ENCODE data around the gene BIRC2. TPM values are rescaled to one million over a fixed set of nuclear protein-coding genes. Genes with fewer than 3 reads are reported as not detected.

BIRC2 gene
- total RNA-seq, 1 donor from 2014 or later: 34.9 TPM

DNA sequence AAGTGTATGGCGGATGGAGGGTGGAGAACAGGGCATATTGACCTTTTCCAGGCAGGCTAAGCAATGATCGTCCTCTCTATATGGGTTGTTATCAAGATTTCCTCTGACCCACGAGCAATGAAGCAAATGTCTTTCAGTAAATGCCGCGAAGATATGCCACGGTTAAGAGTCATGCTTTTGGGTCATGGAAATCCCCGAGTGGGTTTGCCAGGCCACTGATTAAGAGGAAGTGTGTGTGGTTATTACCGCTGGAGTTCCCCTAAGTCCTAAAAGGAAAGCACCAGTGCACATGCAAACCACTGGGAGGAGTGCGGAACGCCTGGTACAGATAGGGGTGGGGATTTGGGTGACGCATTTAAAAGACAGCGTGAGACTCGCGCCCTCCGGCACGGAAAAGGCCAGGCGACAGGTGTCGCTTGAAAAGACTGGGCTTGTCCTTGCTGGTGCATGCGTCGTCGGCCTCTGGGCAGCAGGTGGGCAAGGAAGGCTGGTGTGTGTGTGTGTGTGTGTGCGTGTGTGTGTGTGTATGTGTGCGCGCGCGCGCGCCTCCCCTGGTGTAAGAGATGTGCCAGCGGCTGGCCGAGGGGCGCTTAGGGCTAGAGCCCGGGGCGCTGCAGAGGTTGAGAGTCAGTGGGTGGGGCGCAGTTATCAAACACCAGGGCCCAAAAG is 29.8 kb upstream of the BIRC2 start, which contains the start of gene BIRC3:
TSS of gene BIRC3 (plus strand) at position 386 of the 669 bp plus-strand sequence. CDS start 7,026 bp downstream, outside the sequence.
- Mint-ChIP-seq H3K9me3 (no peaks in the 10 kb centered on the region), H3K36me3 (ENCODE audit: low read depth) (peaks cover 45% of the 10 kb centered on the region), H3K27ac (peak within 1 kb of the TSS; percentile 98), H3K4me1 (peaks cover 77% of the 10 kb centered on the region), H3K27me3 (no peaks in the 10 kb centered on the region), H3K4me3 (peak within 1 kb of the TSS; percentile 98)
- ATAC-seq (ENCODE audit: low read depth) (peak; percentile 84), DNase-seq (peak; percentile 82)
- TF ChIP-seq, protein P1, sequence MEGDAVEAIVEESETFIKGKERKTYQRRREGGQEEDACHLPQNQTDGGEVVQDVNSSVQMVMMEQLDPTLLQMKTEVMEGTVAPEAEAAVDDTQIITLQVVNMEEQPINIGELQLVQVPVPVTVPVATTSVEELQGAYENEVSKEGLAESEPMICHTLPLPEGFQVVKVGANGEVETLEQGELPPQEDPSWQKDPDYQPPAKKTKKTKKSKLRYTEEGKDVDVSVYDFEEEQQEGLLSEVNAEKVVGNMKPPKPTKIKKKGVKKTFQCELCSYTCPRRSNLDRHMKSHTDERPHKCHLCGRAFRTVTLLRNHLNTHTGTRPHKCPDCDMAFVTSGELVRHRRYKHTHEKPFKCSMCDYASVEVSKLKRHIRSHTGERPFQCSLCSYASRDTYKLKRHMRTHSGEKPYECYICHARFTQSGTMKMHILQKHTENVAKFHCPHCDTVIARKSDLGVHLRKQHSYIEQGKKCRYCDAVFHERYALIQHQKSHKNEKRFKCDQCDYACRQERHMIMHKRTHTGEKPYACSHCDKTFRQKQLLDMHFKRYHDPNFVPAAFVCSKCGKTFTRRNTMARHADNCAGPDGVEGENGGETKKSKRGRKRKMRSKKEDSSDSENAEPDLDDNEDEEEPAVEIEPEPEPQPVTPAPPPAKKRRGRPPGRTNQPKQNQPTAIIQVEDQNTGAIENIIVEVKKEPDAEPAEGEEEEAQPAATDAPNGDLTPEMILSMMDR (IDR thresholded peaks at IDR 0.05): no peak
- POLR2A ChIA-PET: interaction anchor here (0.6 to 17.6 kb wide), 6 partner anchors 10 to 48 kb away, joined by 3 to 424 read pairs (median 6); no protein-coding TSS in a partner anchor
- intact Hi-C loops (cut with micrococcal nuclease): loop anchor here (1.0 kb wide), 7 partner anchors 10 to 230 kb away; partner anchors contain the start of genes BIRC2 and TMEM123
- CTCF ChIA-PET: interaction anchor here (1.4 to 12.2 kb wide), 5 partner anchors 10 to 28 kb away, joined by 4 to 167 read pairs (median 17); no protein-coding TSS in a partner anchor

DNA sequence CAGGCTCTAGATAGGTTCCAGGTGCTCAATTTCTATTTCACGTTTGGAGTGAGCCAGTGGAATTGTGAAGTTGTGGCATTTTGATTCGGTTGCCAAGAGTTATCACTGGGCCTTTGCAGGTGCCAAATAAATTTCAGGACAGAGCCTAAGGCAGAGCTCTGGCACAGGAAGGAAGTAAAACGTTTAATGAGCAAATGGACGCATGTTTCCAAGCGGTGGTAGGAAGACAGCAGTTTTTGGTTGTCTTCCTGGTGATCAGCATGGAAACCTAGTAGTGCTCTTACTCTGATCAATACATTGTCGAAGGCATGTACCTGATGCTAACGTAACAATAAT is 29.3 kb upstream of the BIRC2 start:
- DNase-seq (no peak), ATAC-seq (ENCODE audit: low read depth) (peak; percentile 2)
- H3K9me3 Mint-ChIP-seq: no peaks in the 10 kb centered on the region
- intact Hi-C loops (cut with micrococcal nuclease): loop anchor here (1.0 kb wide), 8 partner anchors 10 to 230 kb away; partner anchors contain the start of genes BIRC2 and TMEM123
- H3K4me1 Mint-ChIP-seq: peaks cover 78% of the 10 kb centered on the region
- H3K27ac Mint-ChIP-seq: peak overlapping the region; percentile 98
- TF ChIP-seq, protein P1 (IDR thresholded peaks at IDR 0.05): no peak
- no peaks in the 10 kb centered on the region for H3K27me3 Mint-ChIP-seq
- ChIA-PET CTCF (interaction anchor here (0.7 to 5.4 kb wide), 8 partner anchors 9 to 295 kb away, joined by 3 to 167 read pairs (median 4); no protein-coding TSS in a partner anchor), POLR2A (interaction anchor here (0.6 to 17.6 kb wide), 9 partner anchors 11 to 229 kb away, joined by 4 to 424 read pairs (median 8); partner anchors contain the start of genes BIRC2 and TMEM123)
- H3K36me3 Mint-ChIP-seq (ENCODE audit: low read depth): peaks cover 50% of the 10 kb centered on the region
- H3K4me3 Mint-ChIP-seq: peak overlapping the region; percentile 98

DNA sequence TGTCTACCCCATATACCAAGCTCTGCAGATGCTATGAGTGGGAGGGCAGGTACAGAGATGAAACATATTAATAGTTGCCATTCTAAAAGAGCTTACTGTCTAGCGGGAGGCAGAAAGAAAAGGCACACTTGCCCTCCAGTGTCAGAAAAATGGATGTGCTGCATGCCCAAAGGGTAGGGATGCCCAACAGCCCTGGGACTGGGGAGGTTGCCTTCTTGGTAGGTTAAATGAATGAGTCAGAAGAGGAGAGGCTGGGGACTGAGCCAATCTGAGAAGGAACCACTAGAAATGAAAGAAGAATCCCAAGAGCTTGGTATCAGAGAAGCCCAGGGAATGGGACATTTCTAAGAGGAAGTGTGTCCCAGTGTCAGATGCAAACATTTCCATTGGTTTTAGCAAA is 28.5 kb upstream of the BIRC2 start:
- Mint-ChIP-seq H3K27ac (peak overlapping the region; percentile 98), H3K36me3 (ENCODE audit: low read depth) (peaks cover 54% of the 10 kb centered on the region), H3K9me3 (no peaks in the 10 kb centered on the region), H3K4me1 (peaks cover 75% of the 10 kb centered on the region), H3K4me3 (peak overlapping the region; percentile 98), H3K27me3 (no peaks in the 10 kb centered on the region)
- POLR2A ChIA-PET: interaction anchor here (0.6 to 17.6 kb wide), 14 partner anchors 8 to 228 kb away, joined by 3 to 424 read pairs (median 7); partner anchors contain the start of genes BIRC2 and TMEM123
- peak; percentile 11 for ATAC-seq (ENCODE audit: low read depth)
- TF ChIP-seq, protein P1 (IDR thresholded peaks at IDR 0.05): no peak
- CTCF ChIA-PET: interaction anchor here (0.6 to 5.4 kb wide), 10 partner anchors 8 to 295 kb away, joined by 3 to 167 read pairs (median 4); partner anchors contain the start of gene BIRC2
- intact Hi-C loops (cut with micrococcal nuclease): loop anchor here (1.0 kb wide), 1 partner anchor 9 kb away; no protein-coding TSS in a partner anchor
- no peak for DNase-seq

DNA sequence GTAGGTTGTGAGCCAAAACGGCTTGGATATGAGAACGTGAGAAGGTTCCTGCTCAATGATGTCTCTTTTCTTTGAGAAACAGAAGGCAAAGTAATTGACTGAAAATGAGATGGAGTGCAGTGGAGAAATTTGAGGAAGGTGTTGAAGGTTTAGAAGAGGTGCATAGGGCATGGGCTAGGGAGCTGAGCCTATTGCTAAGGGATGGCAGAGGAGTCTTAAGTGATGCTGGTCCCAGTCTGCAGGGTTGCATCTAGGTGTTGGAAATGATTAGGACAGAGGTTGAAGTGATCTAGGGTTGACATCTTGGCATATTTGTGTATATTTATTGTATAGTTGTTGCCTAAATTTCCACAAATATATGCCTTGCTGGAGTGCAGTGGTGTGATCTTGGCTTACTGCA is 27.5 kb upstream of the BIRC2 start:
- ChIA-PET POLR2A (interaction anchor here (0.7 to 17.6 kb wide), 11 partner anchors 8 to 26 kb away, joined by 3 to 424 read pairs (median 8); partner anchors contain the start of gene BIRC2), CTCF (interaction anchor here (1.1 to 5.4 kb wide), 5 partner anchors 14 to 293 kb away, joined by 3 to 167 read pairs (median 6); no protein-coding TSS in a partner anchor)
- no peak for DNase-seq
- H3K36me3 Mint-ChIP-seq (ENCODE audit: low read depth): peaks cover 64% of the 10 kb centered on the region
- peak overlapping the region; percentile 98 for H3K27ac Mint-ChIP-seq
- peaks cover 75% of the 10 kb centered on the region for H3K4me1 Mint-ChIP-seq
- intact Hi-C loops (cut with micrococcal nuclease): no loop called here
- H3K27me3 Mint-ChIP-seq: no peaks in the 10 kb centered on the region
- TF ChIP-seq, protein P1 (IDR thresholded peaks at IDR 0.05): no peak
- ATAC-seq (ENCODE audit: low read depth): no peak
- no peaks in the 10 kb centered on the region for H3K9me3 Mint-ChIP-seq
- H3K4me3 Mint-ChIP-seq: peak overlapping the region; percentile 98
